Measurements from ENCODE around the gene LCK. TPM values are rescaled to one million over a fixed set of nuclear protein-coding genes. Genes with fewer than 3 reads are reported as not detected.

Gene LCK
- total and polyA plus RNA-seq, 4 donors = 0.18 to 4.6 (median 2.0) TPM

- peaks cover 0 to 8% of the 10 kb centered on the region in 2 donors for H3K36me3 ChIP-seq (ENCODE audit: control insufficient read depth in 1 of 2, insufficient read depth in 2 of 2, low read length in 1 of 2)
- H3K4me3 ChIP-seq (ENCODE audit: low read length in 2 of 2) = no peak overlapping the region
- peaks cover 0 to 2% of the 10 kb centered on the region in 2 donors for H3K4me1 ChIP-seq (ENCODE audit: control insufficient read depth in 1 of 2, insufficient read depth in 2 of 2, low read length in 2 of 2)
- ATAC-seq (ENCODE audit: low FRiP score) (no peak), DNase-seq (no peak)
- 84 to 85% methylated on average over 3 of the region's 3 CpGs for WGBS, 2 donors
- no peak overlapping the region for H3K27ac ChIP-seq (ENCODE audit: low read depth in 1 of 2, low read length in 2 of 2)
- intact Hi-C loops (cut with DNase I) = no loop called here
- H3K27me3 ChIP-seq (ENCODE audit: control insufficient read depth in 1 of 2, insufficient read depth in 2 of 2, low read length in 1 of 2) = no peaks in the 10 kb centered on the region
- no peaks in the 10 kb centered on the region for H3K9me3 ChIP-seq (ENCODE audit: control insufficient read depth, low read length)
These were observed 53.0 kb downstream of the LCK start for GRCh38 chr1:32303997-32304622.

DNA sequence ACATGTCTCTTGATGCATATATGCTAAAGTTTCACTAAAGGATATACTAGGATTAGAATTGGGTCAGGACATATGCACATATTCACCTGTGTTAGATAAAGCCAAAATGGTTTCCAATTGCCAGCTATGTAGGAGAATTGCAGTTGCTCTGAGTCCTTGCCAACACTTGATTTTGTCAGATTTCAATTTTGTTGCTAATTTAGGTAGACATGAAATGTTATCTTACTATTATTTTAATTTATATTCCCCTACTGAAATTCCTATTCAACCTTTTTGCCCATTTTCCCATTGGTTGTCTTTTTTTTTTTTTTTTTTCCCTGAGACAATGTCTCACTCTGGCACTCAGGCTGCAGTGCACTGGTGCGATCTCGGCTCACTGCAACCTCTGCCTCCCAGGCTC, 54.2 kb downstream of the LCK start:
- ATAC-seq (ENCODE audit: low FRiP score) = no peak
- Histone ChIP-seq H3K4me1 (ENCODE audit: control insufficient read depth in 1 of 2, insufficient read depth in 2 of 2, low read length in 2 of 2) (no peaks in the 10 kb centered on the region), H3K4me3 (ENCODE audit: low read length in 2 of 2) (no peak overlapping the region), H3K36me3 (ENCODE audit: control insufficient read depth in 1 of 2, insufficient read depth in 2 of 2, low read length in 1 of 2) (peaks cover 0 to 8% of the 10 kb centered on the region in 2 donors), H3K27ac (ENCODE audit: low read depth in 1 of 2, low read length in 2 of 2) (no peak overlapping the region), H3K27me3 (ENCODE audit: control insufficient read depth in 1 of 2, insufficient read depth in 2 of 2, low read length in 1 of 2) (no peaks in the 10 kb centered on the region), H3K9me3 (ENCODE audit: control insufficient read depth, low read length) (no peaks in the 10 kb centered on the region)
- intact Hi-C loops (cut with DNase I) = no loop called here
- 95 to 99% methylated on average over 2 of the region's 2 CpGs for WGBS, 2 donors
- no peak for DNase-seq

- peaks cover 0 to 8% of the 10 kb centered on the region in 2 donors for H3K36me3 ChIP-seq (ENCODE audit: control insufficient read depth in 1 of 2, insufficient read depth in 2 of 2, low read length in 1 of 2)
- intact Hi-C loops (cut with DNase I) = no loop called here
These were observed 56.3 kb downstream of the LCK start for GRCh38 chr1:32307324-32307723.

GRCh38 chr1:32309960-32310359, 58.9 kb downstream of the LCK start:
- Histone ChIP-seq H3K9me3 (ENCODE audit: control insufficient read depth, low read length) (no peaks in the 10 kb centered on the region), H3K27me3 (ENCODE audit: control insufficient read depth in 1 of 2, insufficient read depth in 2 of 2, low read length in 1 of 2) (no peaks in the 10 kb centered on the region), H3K4me3 (ENCODE audit: low read length in 2 of 2) (no peak overlapping the region), H3K36me3 (ENCODE audit: control insufficient read depth in 1 of 2, insufficient read depth in 2 of 2, low read length in 1 of 2) (peaks cover 0 to 2% of the 10 kb centered on the region in 2 donors), H3K4me1 (ENCODE audit: control insufficient read depth in 1 of 2, insufficient read depth in 2 of 2, low read length in 2 of 2) (no peaks in the 10 kb centered on the region), H3K27ac (ENCODE audit: low read depth in 1 of 2, low read length in 2 of 2) (no peak overlapping the region)
- DNase-seq = no peak
- intact Hi-C loops (cut with DNase I) = no loop called here
- WGBS, 2 donors = 29 to 32% methylated on average over 1 of the region's 1 CpG
- ATAC-seq (ENCODE audit: low FRiP score) = no peak

More at GRCh38 chr1:32307324-32307723, 56.3 kb downstream of the LCK start:
- H3K4me3 ChIP-seq (ENCODE audit: low read length in 2 of 2) = no peak overlapping the region
- H3K27ac ChIP-seq (ENCODE audit: low read depth in 1 of 2, low read length in 2 of 2) = no peak overlapping the region
- no peaks in the 10 kb centered on the region for H3K9me3 ChIP-seq (ENCODE audit: control insufficient read depth, low read length)
- DNase-seq (no peak), ATAC-seq (ENCODE audit: low FRiP score) (no peak)
- H3K4me1 ChIP-seq (ENCODE audit: control insufficient read depth in 1 of 2, insufficient read depth in 2 of 2, low read length in 2 of 2) = no peaks in the 10 kb centered on the region
- 80 to 84% methylated on average over 2 of the region's 2 CpGs for WGBS, 2 donors
- no peaks in the 10 kb centered on the region for H3K27me3 ChIP-seq (ENCODE audit: control insufficient read depth in 1 of 2, insufficient read depth in 2 of 2, low read length in 1 of 2)

DNA sequence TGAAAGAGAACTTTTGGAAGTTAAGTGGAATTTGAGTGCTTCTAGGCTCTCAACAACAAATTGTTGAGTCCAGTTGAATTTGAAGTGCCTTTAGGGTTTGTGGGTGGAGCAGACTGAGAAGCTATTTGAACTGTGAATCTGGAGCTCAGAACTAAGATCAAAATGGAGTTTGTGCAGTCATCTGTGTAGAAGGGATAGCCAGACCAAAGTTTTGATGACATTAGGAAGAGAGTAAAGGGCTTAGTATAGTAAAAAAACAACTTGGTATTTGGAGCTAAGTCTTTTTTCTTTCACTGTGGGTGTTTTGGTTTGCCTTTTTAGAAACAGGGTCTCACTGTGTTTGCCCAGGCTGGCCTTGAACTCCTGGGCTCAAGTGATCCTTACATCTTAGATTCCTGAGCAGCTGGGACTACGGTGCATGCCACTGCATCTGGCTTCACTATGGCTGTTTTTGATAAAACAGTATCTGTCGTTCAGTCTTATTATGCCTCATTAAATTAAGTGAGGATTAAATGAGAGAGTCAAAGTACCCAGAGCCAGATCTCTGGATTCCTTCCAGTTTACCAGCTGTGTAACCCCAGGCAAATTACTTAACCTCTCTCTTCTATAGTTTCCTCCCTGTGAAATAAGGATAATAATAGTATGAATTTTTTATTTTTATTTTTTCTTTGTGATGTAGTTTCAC, 60.8 kb downstream of the LCK start:
- 66 to 69% methylated on average over 2 of the region's 2 CpGs for WGBS, 2 donors
- H3K4me1 ChIP-seq (ENCODE audit: control insufficient read depth in 1 of 2, insufficient read depth in 2 of 2, low read length in 2 of 2) = no peaks in the 10 kb centered on the region
- no peak overlapping the region for H3K4me3 ChIP-seq (ENCODE audit: low read length in 2 of 2)
- intact Hi-C loops (cut with DNase I) = no loop called here
- ATAC-seq (ENCODE audit: low FRiP score) (no peak), DNase-seq (no peak)
- no peaks in the 10 kb centered on the region for H3K27me3 ChIP-seq (ENCODE audit: control insufficient read depth in 1 of 2, insufficient read depth in 2 of 2, low read length in 1 of 2)
- peaks cover 0 to 2% of the 10 kb centered on the region in 2 donors for H3K36me3 ChIP-seq (ENCODE audit: control insufficient read depth in 1 of 2, insufficient read depth in 2 of 2, low read length in 1 of 2)
- H3K9me3 ChIP-seq (ENCODE audit: control insufficient read depth, low read length) = no peaks in the 10 kb centered on the region
- no peak overlapping the region for H3K27ac ChIP-seq (ENCODE audit: low read depth in 1 of 2, low read length in 2 of 2)

DNA sequence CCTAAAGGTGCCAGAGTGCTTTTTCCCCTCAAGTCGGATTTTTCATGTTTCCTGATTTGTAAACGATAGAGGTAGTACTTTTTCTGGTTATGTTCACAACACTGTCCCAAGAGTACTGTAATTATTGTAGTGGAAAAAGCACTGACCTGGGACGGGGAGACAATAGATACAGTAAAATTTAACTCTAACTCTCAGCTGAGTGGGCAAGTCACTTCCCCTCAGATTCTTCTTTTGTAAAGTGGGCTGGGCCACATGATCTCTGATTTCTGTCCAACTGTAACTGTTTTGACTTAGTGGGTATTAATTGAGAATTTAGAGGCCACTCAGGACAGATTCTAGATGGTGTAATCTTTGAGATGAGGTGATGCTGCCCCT, 65.8 kb downstream of the LCK start:
- no peaks in the 10 kb centered on the region for H3K27me3 ChIP-seq (ENCODE audit: control insufficient read depth in 1 of 2, insufficient read depth in 2 of 2, low read length in 1 of 2)
- no peaks in the 10 kb centered on the region for H3K4me1 ChIP-seq (ENCODE audit: control insufficient read depth in 1 of 2, insufficient read depth in 2 of 2, low read length in 2 of 2)
- 71 to 79% methylated on average over 3 of the region's 3 CpGs for WGBS, 2 donors
- no peak for DNase-seq
- no peak overlapping the region for H3K4me3 ChIP-seq (ENCODE audit: low read length in 2 of 2)
- H3K27ac ChIP-seq (ENCODE audit: low read depth in 1 of 2, low read length in 2 of 2) = no peak overlapping the region
- intact Hi-C loops (cut with DNase I) = no loop called here
- peaks cover 2% of the 10 kb centered on the region in 2 donors for H3K36me3 ChIP-seq (ENCODE audit: control insufficient read depth in 1 of 2, insufficient read depth in 2 of 2, low read length in 1 of 2)
- no peaks in the 10 kb centered on the region for H3K9me3 ChIP-seq (ENCODE audit: control insufficient read depth, low read length)
- no peak for ATAC-seq (ENCODE audit: low FRiP score)

- Histone ChIP-seq H3K27ac (ENCODE audit: low read depth in 1 of 2, low read length in 2 of 2) (no peak overlapping the region), H3K4me1 (ENCODE audit: control insufficient read depth in 1 of 2, insufficient read depth in 2 of 2, low read length in 2 of 2) (no peaks in the 10 kb centered on the region), H3K36me3 (ENCODE audit: control insufficient read depth in 1 of 2, insufficient read depth in 2 of 2, low read length in 1 of 2) (peaks cover 2% of the 10 kb centered on the region in 2 donors), H3K27me3 (ENCODE audit: control insufficient read depth in 1 of 2, insufficient read depth in 2 of 2, low read length in 1 of 2) (no peaks in the 10 kb centered on the region), H3K4me3 (ENCODE audit: low read length in 2 of 2) (no peak overlapping the region), H3K9me3 (ENCODE audit: control insufficient read depth, low read length) (no peaks in the 10 kb centered on the region)
- intact Hi-C loops (cut with DNase I) = no loop called here
- ATAC-seq (ENCODE audit: low FRiP score) (no peak), DNase-seq (no peak)
- 97 to 98% methylated on average over 10 of the region's 10 CpGs for WGBS, 2 donors
These were observed 67.2 kb downstream of the LCK start for GRCh38 chr1:32318127-32318869.

DNA sequence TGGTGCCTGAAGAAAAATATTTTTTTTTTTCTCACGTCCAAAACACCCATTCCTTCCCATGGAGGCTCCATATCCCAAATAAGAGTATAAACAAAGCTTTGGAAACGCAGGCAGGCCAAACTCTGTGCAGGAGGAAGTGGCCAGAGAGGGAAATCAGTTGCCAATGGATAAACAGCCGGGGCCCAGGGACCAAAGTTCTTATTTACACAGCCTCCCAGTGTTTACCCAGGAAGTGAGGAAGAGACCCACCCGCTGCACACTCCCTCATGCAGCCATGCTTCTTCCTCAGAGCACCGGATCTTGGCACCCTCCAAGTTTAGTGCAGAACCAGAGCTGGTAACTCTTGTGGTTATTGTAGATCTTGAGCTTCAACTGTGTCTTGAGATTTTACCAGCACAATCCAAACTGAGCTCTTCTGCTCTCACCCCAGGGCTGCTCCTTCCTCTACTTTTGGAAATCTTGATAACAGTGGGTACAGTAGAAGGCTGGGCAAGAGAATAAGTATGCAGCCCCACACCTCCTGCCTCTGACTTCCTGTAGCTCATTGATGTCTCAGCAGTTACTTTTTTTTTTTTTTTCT, 70.7 kb downstream of the LCK start:
- intact Hi-C loops (cut with DNase I) = no loop called here
- WGBS, 2 donors = 28 to 38% methylated on average over 5 of the region's 5 CpGs
- no peaks in the 10 kb centered on the region for H3K27me3 ChIP-seq (ENCODE audit: control insufficient read depth in 1 of 2, insufficient read depth in 2 of 2, low read length in 1 of 2)
- H3K4me1 ChIP-seq (ENCODE audit: control insufficient read depth in 1 of 2, insufficient read depth in 2 of 2, low read length in 2 of 2) = no peaks in the 10 kb centered on the region
- no peaks in the 10 kb centered on the region for H3K9me3 ChIP-seq (ENCODE audit: control insufficient read depth, low read length)
- ATAC-seq (ENCODE audit: low FRiP score) (no peak), DNase-seq (no peak)
- peaks cover under 1 to 2% of the 10 kb centered on the region in 2 donors for H3K36me3 ChIP-seq (ENCODE audit: control insufficient read depth in 1 of 2, insufficient read depth in 2 of 2, low read length in 1 of 2)
- no peak overlapping the region for H3K4me3 ChIP-seq (ENCODE audit: low read length in 2 of 2)
- no peak overlapping the region for H3K27ac ChIP-seq (ENCODE audit: low read depth in 1 of 2, low read length in 2 of 2)
